ENCODE results near the gene SMIM36.

GRCh38 chr17:55545806-55546205 lies 34.6 kb upstream of the SMIM36 start:
- TF ChIP-seq POLR2AphosphoS5 (IDR thresholded peaks at IDR 0.05; ENCODE audit: low read depth, low read length) = no peak
- no peak for TF ChIP-seq SIN3A (IDR thresholded peaks at IDR 0.05; ENCODE audit: borderline replicate concordance, insufficient read depth, low read length)
- TF ChIP-seq TAF1 (IDR thresholded peaks at IDR 0.05; ENCODE audit: borderline replicate concordance, insufficient read depth, low read length) = no peak
